ENCODE measurements around the gene PALD1.

Gene PALD1

GRCh38 chr10:70558871-70559810, 80.6 kb downstream of the PALD1 start:
- DNase-seq: no peak

GRCh38 chr10:70559861-70560260, 81.3 kb downstream of the PALD1 start:
- DNase-seq: no peak

GRCh38 chr10:70560511-70560941, 82.0 kb downstream of the PALD1 start:
- no peak for DNase-seq

GRCh38 chr10:70561070-70561469, 82.5 kb downstream of the PALD1 start:
- no peak for DNase-seq

GRCh38 chr10:70561558-70561957, 83.0 kb downstream of the PALD1 start:
- no peak for DNase-seq

GRCh38 chr10:70562036-70562755, 83.6 kb downstream of the PALD1 start:
- DNase-seq: no peak

- DNase-seq: no peak
These were observed 84.7 kb downstream of the PALD1 start for GRCh38 chr10:70563230-70563629.

- no peak for DNase-seq
These were observed 85.7 kb downstream of the PALD1 start for GRCh38 chr10:70564113-70564725.

- no peak for DNase-seq
These were observed 86.4 kb downstream of the PALD1 start for GRCh38 chr10:70564901-70565351.

- no peak for DNase-seq
These were observed 87.3 kb downstream of the PALD1 start for GRCh38 chr10:70565556-70566514.

- DNase-seq: no peak
These were observed 88.1 kb downstream of the PALD1 start for GRCh38 chr10:70566515-70567290.

- no peak for DNase-seq
These were observed 89.0 kb downstream of the PALD1 start for GRCh38 chr10:70567603-70568002.

- DNase-seq: no peak
These were observed 89.5 kb downstream of the PALD1 start for GRCh38 chr10:70568113-70568512.

GRCh38 chr10:70568781-70569495, 90.4 kb downstream of the PALD1 start:
- no peak for DNase-seq

- no peak for DNase-seq
These were observed 92.7 kb downstream of the PALD1 start for GRCh38 chr10:70571236-70571635.

GRCh38 chr10:70571636-70572439, 93.3 kb downstream of the PALD1 start:
- no peak for DNase-seq

- DNase-seq: no peak
These were observed 95.3 kb downstream of the PALD1 start for GRCh38 chr10:70573599-70574506.

GRCh38 chr10:70575486-70575873, 96.9 kb downstream of the PALD1 start:
- DNase-seq: no peak
